SW 1271 (cell line): ENCODE data around the gene EPHB1.

Experiments used
- DNase-seq, 2 experiments: peaks; one replicate each; lab custom pipeline; 2025; lab: John Stamatoyannopoulos, UW

The EPHB1 gene

DNA sequence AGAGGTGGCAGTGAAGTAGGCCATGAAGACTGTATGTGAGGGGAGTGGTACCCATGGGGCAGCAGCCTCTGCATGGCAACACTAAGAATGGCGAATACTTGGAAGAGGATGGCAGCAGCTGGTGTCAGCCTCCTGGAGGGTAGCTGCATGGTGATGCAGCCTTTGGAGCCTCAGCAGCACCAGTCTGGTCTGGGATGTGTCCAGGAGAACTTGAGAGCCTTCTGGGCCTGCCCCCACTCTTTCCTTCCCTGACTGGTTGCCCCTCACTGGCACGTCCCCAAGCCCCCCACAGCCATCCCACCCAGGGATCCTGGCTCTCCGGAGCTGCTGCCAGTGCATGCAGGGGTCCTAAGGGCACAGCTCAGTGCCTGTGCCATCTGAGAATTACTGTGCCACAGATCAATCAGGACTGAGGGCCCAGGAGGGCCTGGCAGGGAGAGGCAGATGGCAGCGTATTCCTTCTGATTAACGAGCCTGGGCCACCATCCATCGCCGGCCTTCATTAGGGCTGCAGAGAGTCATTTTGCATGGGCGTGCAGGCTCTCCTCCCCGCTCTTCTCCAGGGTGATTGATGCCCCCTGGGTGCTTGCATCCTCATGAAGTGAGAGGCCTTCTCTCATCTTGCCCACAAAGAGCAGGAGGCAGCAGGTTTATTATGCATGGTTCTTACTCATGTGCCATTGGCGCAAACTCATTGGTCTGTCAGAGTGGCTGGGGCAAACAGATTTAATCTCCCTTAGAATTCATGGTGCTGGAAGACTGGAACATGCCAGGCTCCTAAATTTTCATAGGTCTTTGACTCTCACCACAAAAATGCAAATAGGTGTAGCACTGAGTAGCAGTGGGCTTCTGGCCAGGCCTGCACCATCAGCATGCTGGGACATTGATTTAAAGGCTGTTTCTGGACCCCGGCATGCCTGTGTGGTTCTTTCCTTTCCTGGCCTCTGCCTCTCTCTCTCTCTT lies 116.8 kb downstream of the EPHB1 start:
- no peak for DNase-seq

DNA sequence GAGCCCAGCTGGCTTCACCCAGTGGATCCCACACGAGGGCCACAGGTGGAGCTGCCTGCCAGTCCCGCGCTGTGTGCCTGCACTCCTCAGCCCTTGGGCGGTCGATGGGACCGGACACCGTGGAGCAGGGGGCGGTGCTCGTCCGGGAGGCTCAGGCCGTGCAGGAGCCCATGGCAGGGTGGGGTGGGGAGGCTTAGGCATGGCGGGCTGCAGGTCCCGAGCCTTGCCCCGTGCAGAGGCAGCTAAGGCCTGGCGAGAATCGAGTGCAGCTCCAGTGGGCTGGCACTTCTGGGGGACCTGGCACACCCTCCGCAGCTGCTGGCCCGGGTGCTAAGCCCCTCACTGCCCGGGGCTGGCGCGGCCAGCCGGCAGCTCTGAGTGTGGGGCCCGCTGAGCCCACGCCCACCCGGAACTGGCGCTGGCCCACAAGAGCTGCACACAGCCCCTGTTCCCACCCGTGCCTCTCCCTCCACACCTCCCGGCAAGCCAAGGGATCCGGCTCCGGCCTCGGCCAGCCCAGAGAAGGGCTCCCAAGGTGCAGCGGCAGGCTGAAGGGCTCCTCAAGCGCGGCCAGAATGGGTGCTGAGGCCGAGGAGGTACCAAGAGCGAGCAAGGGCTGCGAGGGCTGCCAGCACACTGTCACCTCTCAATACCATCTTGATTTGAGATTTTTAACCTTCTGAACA lies 121.4 kb downstream of the EPHB1 start:
- DNase-seq = no peak

DNA sequence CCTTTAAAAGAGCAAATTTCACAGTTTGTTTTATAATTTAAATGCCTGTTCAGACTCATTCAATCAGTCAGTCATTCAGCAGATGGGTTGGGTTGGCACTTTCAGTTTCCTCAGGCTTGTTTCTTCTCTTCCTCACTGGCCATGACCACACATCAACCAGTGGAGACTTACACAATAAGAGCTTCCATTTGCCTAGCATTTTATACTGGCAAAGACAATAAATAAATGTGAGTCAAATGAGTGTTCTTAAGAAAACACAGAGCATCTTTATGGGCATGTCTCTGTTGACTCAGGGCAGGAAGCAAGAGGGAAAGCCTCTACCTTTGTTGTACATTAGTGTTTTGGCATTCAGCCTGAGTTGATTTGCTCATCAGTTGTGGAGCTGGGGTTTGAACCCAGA lies 122.6 kb downstream of the EPHB1 start:
- no peak for DNase-seq

DNA sequence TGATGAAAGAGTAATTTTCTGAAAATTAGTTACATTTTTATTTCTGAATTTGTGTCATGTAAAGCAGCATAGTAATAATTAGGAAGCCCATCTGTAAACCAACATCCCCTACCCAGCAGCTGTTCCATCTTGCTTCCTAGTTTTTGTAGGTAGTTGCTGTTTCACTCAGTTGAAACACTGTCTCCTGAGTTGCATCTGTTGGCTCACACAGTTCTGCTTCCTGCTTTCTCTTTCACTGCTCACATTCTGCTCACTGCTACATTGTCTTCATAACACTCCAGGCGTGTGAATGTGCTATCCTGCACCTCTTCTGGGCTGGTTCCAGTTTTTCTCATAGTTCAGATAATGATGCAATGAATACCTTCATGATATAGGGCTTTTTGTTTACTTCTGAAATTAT lies 123.4 kb downstream of the EPHB1 start:
- DNase-seq = no peak

DNA sequence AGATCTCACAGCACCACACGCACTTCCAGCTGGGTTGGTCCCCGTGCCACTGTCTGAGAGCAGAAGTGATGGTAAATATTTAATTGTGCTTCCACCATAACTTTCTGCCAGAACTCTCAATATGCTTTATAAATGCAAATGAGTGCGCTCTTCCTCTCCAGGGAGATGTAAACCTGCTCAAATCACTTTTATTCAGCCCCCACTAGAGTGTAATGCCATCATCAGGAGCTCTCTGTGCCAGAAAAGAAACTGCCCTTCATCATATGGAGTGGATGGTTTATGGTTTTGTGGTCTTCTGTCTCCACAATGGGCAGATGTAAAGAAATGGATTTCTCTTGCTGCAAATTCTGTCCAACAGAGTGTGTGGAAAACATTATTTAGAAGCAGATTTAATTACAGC lies 127.0 kb downstream of the EPHB1 start:
- no peak for DNase-seq

DNA sequence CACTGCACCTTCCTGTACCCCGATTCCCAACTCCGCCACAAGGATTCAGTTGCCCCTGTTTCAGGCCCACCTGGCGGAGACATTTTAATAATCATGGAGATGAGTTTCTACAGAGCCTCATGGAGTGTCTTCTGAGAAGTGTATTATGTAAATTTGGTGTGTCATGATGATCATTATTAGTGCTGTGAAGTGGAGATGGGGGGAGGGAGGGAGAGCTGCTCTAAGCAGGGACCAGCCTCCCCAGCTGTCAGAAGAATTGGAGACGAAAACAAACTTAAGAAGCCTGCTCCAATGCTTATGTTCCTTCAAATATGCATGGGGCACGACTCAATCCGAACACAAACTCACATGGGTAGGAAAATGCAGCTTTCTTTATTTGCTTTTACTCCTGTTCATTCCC lies 127.8 kb downstream of the EPHB1 start:
- DNase-seq = no peak

DNA sequence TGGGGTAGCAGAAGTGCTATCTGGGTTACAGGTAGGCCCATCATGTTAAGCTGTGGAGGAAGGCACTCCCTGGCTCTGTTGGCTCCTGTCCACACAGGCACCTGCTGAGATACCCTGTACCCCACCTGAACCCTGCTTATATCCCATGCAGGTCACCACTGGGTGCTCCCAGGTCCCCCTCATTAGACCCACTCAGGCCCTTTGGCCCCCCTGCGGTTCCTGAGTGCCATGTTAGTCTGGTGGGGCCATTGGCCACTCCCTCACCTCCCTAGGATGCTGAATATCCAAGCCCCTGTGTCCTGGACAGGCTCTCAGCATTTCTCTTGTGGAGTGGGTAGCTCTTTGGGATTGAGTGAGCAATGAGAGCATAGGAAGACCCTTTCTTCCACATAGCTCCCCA lies 128.2 kb downstream of the EPHB1 start:
- no peak for DNase-seq

DNA sequence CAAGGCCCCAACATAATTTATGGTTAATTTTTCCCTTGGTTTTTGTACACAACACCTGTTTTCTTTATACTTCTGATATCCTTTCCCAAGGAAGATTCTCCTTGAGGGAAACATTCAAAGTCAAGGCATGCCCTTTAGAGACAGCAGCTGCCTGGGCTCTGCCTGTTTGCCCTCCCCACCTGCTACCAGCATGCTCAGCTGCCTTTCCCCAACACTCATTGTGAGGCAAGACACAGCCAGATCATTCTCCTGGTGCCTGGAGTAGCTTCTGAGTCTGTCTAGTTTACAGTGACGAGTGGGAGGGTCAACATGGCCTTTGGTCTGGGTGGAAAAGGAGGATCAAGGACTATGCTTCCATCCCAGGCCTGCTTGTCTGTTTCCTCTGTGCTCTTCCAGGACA lies 132.5 kb downstream of the EPHB1 start:
- DNase-seq = no peak

DNA sequence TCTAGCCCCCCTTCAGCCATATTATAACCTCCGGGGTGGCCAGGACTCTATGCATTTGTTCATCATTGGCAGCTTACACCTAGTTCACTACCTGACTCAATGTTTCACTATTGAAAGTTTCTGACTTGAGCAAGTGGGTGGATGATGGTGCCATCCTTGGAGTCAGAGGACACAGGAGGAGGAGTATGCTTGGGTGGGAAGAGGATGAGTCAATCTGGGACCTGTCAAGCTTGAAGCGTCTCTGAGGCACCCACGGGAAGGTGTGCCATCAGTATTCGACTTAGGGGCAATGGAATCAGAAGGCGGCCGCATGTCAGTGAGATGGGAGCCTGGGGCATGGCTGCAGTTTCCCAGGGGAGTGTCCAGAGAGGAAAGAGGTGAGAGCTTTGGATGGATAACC lies 133.3 kb downstream of the EPHB1 start:
- no peak for DNase-seq

DNA sequence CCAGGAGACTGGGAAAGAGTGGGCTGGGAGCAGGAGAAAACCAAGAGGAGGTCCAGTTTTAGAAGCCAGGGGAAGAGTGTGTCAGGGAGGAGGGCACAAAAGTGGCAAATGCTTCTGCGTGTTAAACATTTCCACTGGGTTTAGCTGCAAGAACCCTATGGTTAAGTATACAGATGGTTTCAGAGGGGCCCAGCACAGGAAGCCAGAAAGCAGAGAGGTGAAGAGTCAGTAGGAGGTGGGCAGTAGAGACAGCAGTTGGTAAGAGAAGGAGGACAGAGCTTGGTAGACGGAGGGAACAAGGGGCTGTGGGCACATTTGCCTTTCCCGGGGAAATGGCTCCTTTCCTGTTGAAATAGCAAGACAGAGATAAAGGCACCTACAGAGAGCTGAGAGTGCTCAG lies 133.8 kb downstream of the EPHB1 start:
- no peak for DNase-seq

DNA sequence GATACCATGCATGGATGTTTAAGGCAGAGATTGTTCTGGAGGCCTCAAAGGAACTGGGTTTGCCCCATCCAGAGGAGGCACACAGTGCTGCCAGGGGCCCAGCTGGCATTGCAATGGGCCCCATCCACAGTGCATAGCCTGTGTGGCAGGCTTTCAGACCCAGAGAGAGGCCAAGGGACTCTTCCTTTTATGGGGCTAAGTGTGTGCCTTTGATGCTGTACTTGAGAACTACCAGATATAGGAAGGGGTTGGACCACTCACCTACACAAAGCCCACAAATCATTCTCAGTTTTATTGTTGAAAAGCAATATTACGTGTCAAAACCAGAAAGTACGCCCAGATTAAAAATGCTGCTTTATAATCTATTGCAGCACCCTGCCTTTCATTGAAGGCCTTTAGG lies 134.9 kb downstream of the EPHB1 start:
- no peak for DNase-seq

DNA sequence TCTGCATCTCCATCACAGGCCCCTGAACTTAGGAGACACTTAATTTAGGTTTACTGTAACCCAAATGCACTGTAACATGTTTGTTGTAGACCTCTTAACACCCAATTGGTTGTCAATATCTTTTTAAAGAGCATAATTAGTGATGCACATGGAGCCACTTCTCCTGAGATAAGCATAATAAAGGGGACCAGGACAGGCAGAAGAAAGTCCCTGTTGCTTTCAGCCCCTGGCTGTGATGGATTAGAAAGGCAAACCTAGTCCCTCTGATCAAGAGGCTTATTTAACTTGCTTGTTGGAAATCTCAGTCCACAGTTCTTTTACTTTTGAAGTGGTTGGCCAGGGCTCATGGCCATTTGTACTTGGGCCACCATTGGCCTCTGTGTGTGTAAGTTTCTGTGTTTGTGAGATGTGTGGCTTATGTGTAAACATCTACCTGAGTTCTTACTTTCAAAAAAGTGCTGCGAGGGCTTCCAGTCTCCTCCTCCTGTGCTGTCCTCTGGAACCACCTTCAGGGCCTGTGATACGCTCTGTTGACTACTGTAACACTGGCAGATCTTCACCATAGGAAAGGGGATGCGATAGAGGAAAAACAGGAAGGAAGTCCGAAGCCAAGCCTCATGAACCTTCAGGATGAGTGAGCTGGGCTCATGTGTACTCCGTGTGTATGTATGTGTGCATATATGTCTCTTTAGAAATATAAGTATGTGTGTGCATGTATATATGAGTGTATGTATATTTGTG lies 136.2 kb downstream of the EPHB1 start:
- DNase-seq = no peak

DNA sequence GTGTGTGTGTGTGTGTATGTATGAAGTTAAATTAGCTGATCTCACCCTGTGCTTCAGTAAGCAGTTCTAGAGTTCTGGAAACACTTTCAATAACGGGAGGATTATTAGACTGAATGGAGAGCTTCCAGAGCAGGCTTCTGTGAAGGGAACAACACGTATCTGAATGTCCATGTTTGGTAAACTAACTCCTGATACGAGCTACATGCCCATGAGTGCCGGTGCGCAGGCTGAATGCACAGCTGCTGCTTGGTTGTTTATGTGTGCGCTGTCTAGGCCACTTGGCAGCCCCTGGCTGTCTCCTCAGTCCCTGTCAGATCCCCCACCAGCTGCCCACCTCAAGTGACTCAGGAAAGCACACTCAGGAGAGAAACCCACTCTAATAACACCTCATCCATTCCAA lies 137.0 kb downstream of the EPHB1 start:
- no peak for DNase-seq

DNA sequence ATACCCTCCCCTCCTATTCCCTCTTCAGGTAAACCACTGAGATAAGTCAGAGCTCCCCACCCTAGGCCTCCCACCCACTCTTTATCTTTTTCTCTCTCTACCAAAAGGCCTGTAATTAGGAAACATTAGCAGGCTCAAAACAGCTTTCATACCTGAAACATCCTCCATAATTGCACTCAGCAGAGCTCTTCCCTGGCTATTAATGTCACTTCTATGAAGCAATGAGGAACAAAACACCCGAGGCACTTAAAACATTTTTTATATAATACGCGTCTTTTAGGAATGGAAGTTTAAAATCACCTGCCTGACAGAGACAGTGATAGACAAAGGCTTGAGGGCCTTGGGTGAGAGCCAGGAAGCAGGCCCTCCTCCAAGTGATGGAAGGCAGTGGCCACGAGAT lies 138.9 kb downstream of the EPHB1 start:
- DNase-seq = no peak

DNA sequence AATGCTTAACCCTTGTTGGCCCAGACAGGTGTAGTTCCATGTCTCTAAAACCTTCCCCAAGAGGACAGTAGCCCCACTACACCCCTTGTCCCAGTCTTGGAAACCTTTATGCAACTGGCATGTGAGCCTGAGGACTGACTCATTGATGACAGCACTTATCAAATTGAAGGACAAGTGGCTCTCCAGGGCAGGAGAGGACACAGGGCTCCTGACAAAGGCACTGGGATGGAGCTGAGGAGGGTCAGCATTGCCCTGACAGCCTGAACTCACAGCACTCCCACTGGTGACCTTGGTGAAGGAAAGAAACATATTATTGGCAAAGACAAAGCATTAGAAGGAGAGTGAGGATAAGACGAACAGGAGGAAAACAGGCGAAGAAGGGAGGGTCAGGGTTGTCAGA lies 139.9 kb downstream of the EPHB1 start:
- DNase-seq = no peak

DNA sequence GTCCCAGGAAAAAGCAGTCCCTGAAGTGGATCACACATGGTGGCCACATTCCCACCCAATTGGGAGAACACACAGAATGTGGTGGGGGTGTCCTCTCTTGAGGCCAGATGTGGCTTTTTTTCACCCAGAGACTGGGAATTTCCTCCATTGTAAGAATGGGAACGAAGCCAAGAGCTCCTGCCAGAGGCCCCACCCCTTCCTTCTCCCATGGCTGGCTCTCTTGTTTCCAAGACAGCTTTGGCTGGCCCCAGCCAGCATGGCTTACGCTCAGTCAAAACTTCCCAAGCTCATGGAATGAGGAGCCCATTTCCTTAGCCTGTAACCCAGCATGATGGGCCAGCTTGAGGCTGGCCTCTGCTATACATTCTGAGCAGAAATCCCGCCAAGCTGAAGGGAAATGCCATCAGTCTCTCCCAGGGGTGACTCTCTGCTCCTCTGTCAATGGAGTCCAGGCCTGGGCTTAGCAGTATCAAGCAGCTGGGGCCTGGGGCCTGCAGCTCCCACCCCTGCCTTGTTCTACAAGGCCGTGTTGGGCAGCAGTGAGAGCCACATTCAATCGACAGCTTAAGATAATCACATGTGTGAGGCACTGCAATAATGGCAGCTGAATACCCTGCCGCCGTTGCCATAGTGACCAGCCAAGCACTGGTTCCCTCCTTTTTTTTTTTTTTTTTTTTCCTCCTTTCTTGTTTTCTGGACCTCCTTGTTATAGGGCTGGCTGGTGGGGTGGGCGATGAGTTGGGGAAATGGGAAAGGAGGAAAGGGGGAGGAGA lies 142.4 kb downstream of the EPHB1 start:
- no peak for DNase-seq

DNA sequence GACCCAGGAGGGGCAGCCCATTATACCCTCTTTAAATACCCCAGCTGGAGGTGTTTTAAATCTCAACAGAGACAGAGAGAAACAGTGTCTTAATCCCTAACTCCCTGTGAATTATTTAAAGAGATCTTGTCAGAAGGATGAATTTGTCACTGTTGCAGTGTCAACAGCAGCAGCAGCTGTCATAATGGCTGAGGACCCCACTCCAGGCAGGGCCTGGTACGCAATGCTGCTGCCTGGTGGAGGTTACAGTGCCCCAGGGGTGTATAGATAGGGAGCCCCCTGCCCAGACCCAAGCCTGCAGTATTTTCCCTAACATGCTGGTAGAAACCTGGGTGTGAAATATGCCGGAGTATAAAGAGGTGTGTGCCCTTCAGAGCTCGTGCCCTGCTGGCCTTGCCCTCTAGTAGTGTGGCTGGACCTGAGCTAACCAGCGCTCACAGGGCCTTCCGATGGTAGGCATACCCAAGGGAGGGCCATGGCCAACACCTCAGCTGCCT lies 143.0 kb downstream of the EPHB1 start:
- DNase-seq = no peak

DNA sequence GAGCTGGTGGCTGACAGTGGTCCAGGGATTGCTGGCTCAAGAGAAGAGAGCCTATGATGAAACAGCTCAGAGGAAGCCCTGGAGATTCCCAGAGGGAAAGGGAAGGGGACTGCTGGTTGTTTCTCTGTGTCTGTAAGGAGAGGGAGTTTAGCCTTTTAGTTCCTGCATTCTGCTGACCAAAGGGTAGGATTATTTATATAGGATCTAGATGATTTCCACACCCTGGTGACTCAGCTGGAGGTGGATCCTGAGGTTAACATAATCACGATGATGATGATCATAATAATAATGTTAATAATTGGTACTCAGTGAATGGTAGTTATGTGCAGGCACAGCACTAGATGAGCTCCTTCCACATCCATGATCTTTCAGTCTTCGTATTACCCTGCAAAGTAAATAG lies 144.9 kb downstream of the EPHB1 start:
- no peak for DNase-seq

DNA sequence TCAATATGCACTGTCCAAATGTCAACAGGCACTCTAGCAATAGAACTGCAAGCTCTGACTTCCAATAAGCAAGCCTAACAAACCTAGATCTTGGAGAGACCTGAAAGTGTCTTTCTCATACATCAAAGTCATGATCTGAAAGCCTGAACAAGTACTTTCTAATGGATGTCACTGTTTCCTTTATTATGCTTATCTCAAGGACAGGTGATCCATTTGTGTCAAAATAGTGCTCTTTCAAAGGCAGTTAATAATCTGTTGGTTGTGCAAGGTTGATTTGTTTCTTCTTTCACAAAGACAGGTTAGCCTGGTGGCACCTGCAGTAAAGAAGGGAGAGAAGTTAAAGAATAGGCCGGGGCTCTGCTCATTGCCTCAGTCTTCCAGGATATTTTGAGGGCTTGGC lies 146.8 kb downstream of the EPHB1 start:
- DNase-seq = no peak

DNA sequence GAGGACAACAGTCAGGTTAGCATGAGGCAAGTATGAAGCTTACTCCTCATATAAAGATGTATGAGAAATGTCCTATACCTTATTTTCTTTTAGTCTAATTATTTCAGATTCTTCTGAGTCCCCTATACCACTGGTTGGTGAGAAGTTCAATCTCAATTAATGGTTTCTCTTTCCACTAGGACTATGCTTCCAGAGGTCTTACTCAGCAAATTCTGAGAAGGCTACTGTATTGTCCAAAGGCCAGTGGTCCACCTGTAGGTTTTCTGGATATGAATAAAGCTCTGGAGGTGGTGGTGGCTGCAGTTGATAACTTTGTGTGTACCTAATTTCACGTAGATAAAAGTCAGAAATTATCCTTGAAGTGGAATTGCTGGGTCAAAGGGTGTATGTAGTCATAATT lies 149.4 kb downstream of the EPHB1 start:
- no peak for DNase-seq

DNA sequence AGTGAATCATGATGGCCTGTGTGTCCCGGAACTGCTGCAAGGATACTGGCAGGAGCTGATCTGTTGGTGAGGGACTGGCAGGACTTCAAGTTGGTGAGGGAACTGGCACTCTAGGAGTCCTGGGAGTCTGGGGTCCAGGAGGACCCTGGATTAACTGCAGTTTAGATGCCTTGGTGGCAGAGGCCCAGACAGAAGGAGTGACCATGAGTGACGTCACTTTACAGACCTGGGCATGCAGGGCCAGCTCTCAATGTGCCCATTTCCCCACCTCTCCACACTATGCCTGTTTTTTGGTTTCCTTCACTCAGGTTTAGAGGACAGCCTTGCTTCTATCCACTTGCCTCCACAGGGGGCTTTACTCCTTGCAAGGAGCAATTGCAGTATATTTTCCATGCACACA lies 154.1 kb downstream of the EPHB1 start:
- no peak for DNase-seq

DNA sequence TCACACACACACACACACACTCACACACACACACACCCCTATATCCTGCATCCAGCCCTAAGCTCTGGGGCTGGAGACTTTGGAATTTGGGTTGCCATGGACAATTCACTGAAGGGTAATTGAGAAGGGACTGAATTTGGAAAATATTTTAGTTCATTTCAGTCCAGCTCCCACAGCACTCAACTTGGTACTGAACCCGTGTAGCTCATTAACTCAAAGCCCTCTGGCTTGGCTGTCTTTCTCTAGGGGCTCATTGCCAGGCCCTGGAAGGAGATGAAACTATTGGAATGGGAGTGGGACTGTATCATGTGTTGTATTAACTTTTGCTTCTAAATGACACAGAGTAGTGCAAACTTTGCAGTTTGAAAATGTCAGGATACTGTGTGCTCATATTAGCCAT lies 157.3 kb downstream of the EPHB1 start:
- DNase-seq = no peak
